GM19452 (cell line): ENCODE data around the gene MLPH.

Experiments used
- ATAC-seq: cut with Tn5 transposase; IDR thresholded peaks from one replicate; pipeline ENCODE4 v1.9.1; 2021; ENCODE audit not compliant: unreplicated experiment

Gene MLPH

GRCh38 chr2:237486819-237487448, at the start of gene MLPH:
Gene MLPH, plus strand, starts transcription at chr2:237487251. Its CDS starts 6,176 bp downstream, at chr2:237493427.
- no peak for ATAC-seq

- ATAC-seq: no peak
Measured at GRCh38 chr2:237437566-237437965, 49.5 kb upstream of the MLPH start.

GRCh38 chr2:237438080-237438940, 48.7 kb upstream of the MLPH start:
- no peak for ATAC-seq

- no peak for ATAC-seq
Measured at GRCh38 chr2:237440819-237441281, 46.2 kb upstream of the MLPH start.

GRCh38 chr2:237441605-237442274, 45.3 kb upstream of the MLPH start:
- no peak for ATAC-seq

- no peak for ATAC-seq
Measured at GRCh38 chr2:237444071-237444470, 43.0 kb upstream of the MLPH start.

- ATAC-seq: no peak
Measured at GRCh38 chr2:237445611-237446337, 41.3 kb upstream of the MLPH start.

- ATAC-seq: no peak
Measured at GRCh38 chr2:237446338-237446665, 40.7 kb upstream of the MLPH start.

GRCh38 chr2:237447496-237447895, 39.6 kb upstream of the MLPH start:
- ATAC-seq: no peak

GRCh38 chr2:237448171-237448570, 38.9 kb upstream of the MLPH start:
- ATAC-seq: no peak

- ATAC-seq: no peak
Measured at GRCh38 chr2:237448626-237449025, 38.4 kb upstream of the MLPH start.

GRCh38 chr2:237449193-237449881, 37.7 kb upstream of the MLPH start:
- no peak for ATAC-seq

- ATAC-seq: no peak
Measured at GRCh38 chr2:237450108-237450507, 36.9 kb upstream of the MLPH start.

GRCh38 chr2:237450583-237450982, 36.5 kb upstream of the MLPH start:
- ATAC-seq: no peak

GRCh38 chr2:237451643-237452469, 35.2 kb upstream of the MLPH start:
- no peak for ATAC-seq

- no peak for ATAC-seq
Measured at GRCh38 chr2:237452861-237453260, 34.2 kb upstream of the MLPH start.

GRCh38 chr2:237453671-237454070, 33.4 kb upstream of the MLPH start:
- ATAC-seq: no peak

GRCh38 chr2:237455764-237456163, 31.3 kb upstream of the MLPH start:
- ATAC-seq: no peak

GRCh38 chr2:237456200-237456843, 30.7 kb upstream of the MLPH start:
- no peak for ATAC-seq
